ENCODE data around the gene IL31RA.

DNA sequence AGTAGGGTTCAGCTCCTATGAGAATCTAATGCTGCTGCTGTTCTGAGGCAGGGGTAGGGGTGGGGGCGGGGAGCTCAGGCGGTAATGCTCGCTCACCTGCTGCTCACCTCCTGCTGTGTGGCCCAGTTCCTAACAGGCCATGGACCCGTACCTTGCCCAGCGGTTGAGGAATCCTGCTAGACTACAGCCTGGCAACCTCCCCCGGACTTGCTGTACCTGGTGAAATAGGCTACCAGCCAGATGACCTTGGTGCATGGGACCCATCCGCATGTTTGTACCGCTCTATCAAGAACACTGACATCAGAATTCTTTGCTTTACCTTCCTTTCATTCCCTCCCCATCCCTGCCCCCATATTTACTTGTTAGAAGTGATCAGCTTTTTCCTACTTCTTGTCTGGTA, 15.3 kb downstream of the IL31RA start:
- TF ChIP-seq, protein P1, sequence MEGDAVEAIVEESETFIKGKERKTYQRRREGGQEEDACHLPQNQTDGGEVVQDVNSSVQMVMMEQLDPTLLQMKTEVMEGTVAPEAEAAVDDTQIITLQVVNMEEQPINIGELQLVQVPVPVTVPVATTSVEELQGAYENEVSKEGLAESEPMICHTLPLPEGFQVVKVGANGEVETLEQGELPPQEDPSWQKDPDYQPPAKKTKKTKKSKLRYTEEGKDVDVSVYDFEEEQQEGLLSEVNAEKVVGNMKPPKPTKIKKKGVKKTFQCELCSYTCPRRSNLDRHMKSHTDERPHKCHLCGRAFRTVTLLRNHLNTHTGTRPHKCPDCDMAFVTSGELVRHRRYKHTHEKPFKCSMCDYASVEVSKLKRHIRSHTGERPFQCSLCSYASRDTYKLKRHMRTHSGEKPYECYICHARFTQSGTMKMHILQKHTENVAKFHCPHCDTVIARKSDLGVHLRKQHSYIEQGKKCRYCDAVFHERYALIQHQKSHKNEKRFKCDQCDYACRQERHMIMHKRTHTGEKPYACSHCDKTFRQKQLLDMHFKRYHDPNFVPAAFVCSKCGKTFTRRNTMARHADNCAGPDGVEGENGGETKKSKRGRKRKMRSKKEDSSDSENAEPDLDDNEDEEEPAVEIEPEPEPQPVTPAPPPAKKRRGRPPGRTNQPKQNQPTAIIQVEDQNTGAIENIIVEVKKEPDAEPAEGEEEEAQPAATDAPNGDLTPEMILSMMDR (IDR thresholded peaks at IDR 0.05; ENCODE audit: low read depth, low read length): no peak
- no peak for TF ChIP-seq EZH2phosphoT487 (IDR thresholded peaks at IDR 0.05; ENCODE audit: low read depth)

Data from OCI-LY3 (cell line).